ENCODE results near the gene FUT8.

FUT8 gene

GRCh38 chr14:65750906-65751305 lies 338.4 kb downstream of the FUT8 start:
- no peak for DNase-seq (ENCODE audit: low spot score)
- TF ChIP-seq, protein P1, sequence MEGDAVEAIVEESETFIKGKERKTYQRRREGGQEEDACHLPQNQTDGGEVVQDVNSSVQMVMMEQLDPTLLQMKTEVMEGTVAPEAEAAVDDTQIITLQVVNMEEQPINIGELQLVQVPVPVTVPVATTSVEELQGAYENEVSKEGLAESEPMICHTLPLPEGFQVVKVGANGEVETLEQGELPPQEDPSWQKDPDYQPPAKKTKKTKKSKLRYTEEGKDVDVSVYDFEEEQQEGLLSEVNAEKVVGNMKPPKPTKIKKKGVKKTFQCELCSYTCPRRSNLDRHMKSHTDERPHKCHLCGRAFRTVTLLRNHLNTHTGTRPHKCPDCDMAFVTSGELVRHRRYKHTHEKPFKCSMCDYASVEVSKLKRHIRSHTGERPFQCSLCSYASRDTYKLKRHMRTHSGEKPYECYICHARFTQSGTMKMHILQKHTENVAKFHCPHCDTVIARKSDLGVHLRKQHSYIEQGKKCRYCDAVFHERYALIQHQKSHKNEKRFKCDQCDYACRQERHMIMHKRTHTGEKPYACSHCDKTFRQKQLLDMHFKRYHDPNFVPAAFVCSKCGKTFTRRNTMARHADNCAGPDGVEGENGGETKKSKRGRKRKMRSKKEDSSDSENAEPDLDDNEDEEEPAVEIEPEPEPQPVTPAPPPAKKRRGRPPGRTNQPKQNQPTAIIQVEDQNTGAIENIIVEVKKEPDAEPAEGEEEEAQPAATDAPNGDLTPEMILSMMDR (IDR thresholded peaks at IDR 0.05; ENCODE audit: extremely low read depth, missing control alignments), result no peak

DNA sequence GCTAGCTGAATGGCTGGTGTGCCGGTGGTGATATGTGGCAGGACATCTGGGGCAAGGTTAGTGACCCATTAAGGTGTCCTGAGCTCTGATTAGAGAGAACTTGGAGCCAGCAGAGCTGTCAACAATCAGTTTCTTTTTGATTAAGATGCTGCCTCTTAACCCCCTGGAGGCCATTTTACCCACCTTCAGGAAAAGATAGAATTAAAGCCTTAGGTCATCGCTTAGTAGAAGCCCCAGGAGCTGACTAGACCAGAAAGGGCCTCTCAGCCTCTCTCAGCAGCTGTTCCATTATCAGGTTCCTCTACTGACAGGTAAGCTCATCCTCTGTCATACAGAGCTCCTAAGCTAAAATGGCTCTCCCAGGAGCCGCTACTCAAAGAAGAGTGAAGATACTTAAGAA lies 339.0 kb downstream of the FUT8 start:
- TF ChIP-seq, protein P1 (IDR thresholded peaks at IDR 0.05; ENCODE audit: extremely low read depth, missing control alignments), result no peak

DNA sequence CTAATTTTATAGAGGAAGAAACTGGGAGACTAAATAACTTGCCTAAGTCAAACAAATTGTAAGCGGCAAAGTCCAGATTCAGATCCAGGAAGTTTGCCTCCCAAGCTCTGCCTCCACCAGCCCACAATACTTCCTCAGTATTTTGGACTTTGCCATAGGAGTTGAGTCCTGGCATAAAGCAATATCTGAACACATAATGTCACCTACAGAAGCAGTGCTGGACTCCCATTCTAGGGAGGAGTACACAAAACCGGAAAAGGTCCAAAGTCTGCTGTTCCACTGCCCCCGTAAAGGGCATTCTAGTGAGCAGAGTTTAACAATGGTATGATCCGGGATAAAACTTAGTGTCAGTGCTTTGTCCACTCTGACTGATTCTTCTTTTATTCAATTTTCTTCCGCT lies 340.5 kb downstream of the FUT8 start:
- TF ChIP-seq, protein P1 (IDR thresholded peaks at IDR 0.05; ENCODE audit: extremely low read depth, missing control alignments), result no peak
- no peak for DNase-seq (ENCODE audit: low spot score)

More for the DNA sequence above, 339.0 kb downstream of the FUT8 start:
- no peak for DNase-seq (ENCODE audit: low spot score)

DNA sequence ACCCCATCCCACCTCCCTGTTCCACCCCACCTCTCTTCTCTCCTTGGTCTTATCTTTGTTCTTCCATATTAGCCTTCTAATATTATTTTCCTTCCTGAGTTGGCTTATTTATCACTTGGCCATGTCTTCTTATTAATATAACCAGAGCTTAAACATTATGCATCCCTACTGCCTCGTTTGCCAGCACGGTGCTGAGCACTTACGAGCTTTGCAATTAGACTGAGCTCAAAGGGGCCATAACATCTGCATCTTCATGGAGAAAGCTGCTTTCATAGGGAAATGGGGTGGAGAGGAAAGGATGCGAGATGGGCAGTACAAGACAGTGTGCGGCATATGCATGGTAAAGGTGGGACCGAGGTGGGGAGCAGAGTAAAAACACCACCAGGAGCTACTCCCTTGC lies 342.8 kb downstream of the FUT8 start:
- TF ChIP-seq, protein P1 (IDR thresholded peaks at IDR 0.05; ENCODE audit: extremely low read depth, missing control alignments), result no peak
- no peak for DNase-seq (ENCODE audit: low spot score)

DNA sequence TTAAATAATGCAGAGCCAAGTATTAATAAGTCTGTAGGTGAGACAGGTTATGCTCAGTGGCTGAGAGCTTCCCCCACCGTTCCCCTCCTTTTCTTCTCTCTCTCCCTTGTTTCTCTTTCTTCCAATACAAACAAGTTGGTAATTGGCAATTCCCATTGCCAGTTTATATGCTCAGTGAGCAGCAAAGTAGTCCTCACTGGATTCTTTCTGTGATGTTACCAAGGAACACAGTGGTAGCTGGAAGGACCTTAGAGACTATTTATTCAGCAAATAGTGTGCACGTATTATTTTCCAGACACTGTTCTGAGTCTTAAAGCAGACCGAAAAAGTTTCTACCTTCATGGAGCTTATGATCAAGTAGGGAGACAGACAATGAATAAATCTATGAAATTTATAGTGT lies 344.4 kb downstream of the FUT8 start:
- no peak for DNase-seq (ENCODE audit: low spot score)
- TF ChIP-seq, protein P1 (IDR thresholded peaks at IDR 0.05; ENCODE audit: extremely low read depth, missing control alignments), result no peak

GRCh38 chr14:65769151-65769550 lies 356.6 kb downstream of the FUT8 start:
- TF ChIP-seq, protein P1 (IDR thresholded peaks at IDR 0.05; ENCODE audit: extremely low read depth, missing control alignments), result no peak
- no peak for DNase-seq (ENCODE audit: low spot score)

DNA sequence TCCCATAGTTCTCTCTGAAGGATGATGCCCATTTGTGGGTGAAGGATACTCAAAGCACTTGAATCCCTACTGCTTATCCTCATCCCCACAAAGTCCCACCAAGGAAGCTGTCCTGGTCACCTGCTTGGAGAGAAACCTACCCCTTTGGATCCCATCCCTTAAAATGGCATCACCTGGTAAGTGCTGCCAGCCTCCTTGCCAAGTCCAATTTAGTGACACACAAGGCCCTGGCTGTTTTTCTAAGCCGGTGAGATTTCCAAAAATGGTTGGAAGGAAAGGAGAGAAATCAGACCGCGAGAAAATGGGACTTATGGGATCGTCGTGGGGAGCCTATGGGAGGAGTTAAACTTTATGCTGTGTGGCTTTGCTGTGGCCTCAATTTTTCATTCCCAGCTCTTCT lies 358.2 kb downstream of the FUT8 start:
- DNase-seq (ENCODE audit: low spot score), result no peak
- TF ChIP-seq, protein P1 (IDR thresholded peaks at IDR 0.05; ENCODE audit: extremely low read depth, missing control alignments), result no peak
